Cerebellar cortex (tissue), 1 donor: ENCODE measurements around the gene TMEM217.
A peak's percentile ranks its signal among the peaks of the same experiment; 100 is the strongest.
"Not testable (repeated sequence)": the region's sequence is repeated elsewhere in the genome, so short reads cannot be mapped to it uniquely, and the experiment has no call there.

ENCODE experiments used
- DNase-seq: peaks from one replicate; pipeline ENCODE4 v3.0.0-alpha.2; 2015; ENCODE audit warnings: low spot score

TMEM217 gene

GRCh38 chr6:37218061-37218460 is 39.9 kb downstream of the TMEM217 start:
- DNase-seq: no peak

GRCh38 chr6:37212268-37212667 is 45.7 kb downstream of the TMEM217 start:
- no peak for DNase-seq

GRCh38 chr6:37210313-37210968 is 47.5 kb downstream of the TMEM217 start:
- peak; percentile 93 for DNase-seq

- DNase-seq: no peak
Measured at GRCh38 chr6:37209461-37210205, 48.3 kb downstream of the TMEM217 start.

GRCh38 chr6:37208793-37209192 is 49.2 kb downstream of the TMEM217 start:
- no peak for DNase-seq

GRCh38 chr6:37207903-37208456 is 50.0 kb downstream of the TMEM217 start:
- DNase-seq: peak; percentile 77

GRCh38 chr6:37206622-37207021 is 51.3 kb downstream of the TMEM217 start:
- DNase-seq: no peak

GRCh38 chr6:37205997-37206340 is 52.0 kb downstream of the TMEM217 start:
- no peak for DNase-seq

GRCh38 chr6:37205175-37205996 is 52.6 kb downstream of the TMEM217 start:
- DNase-seq: no peak

GRCh38 chr6:37204014-37204751 is 53.8 kb downstream of the TMEM217 start:
- DNase-seq: no peak

GRCh38 chr6:37202788-37203491 is 55.0 kb downstream of the TMEM217 start:
- no peak for DNase-seq

GRCh38 chr6:37201726-37202125 is 56.2 kb downstream of the TMEM217 start:
- DNase-seq: no peak

GRCh38 chr6:37200085-37200484 is 57.9 kb downstream of the TMEM217 start:
- DNase-seq: no peak

- not testable (repeated sequence) for DNase-seq
Measured at GRCh38 chr6:37196451-37196850, 61.5 kb downstream of the TMEM217 start.

GRCh38 chr6:37194886-37195285 is 63.1 kb downstream of the TMEM217 start:
- not testable (repeated sequence) for DNase-seq

- no peak for DNase-seq
Measured at GRCh38 chr6:37192666-37193065, 65.3 kb downstream of the TMEM217 start.

- DNase-seq: no peak
Measured at GRCh38 chr6:37190159-37190535, 67.8 kb downstream of the TMEM217 start.

GRCh38 chr6:37188962-37189510 is 68.9 kb downstream of the TMEM217 start:
- no peak for DNase-seq

GRCh38 chr6:37187321-37188022 is 70.5 kb downstream of the TMEM217 start:
- no peak for DNase-seq
